GM21825 (cell line): ENCODE measurements around the gene ZDHHC1.

Source experiments
- ATAC-seq: cut with Tn5 transposase; IDR thresholded peaks from one replicate; pipeline ENCODE4 v1.9.1; 2021; ENCODE audit warnings: mild to moderate bottlenecking, moderate library complexity; ENCODE audit not compliant: unreplicated experiment

ZDHHC1 gene, protein sequence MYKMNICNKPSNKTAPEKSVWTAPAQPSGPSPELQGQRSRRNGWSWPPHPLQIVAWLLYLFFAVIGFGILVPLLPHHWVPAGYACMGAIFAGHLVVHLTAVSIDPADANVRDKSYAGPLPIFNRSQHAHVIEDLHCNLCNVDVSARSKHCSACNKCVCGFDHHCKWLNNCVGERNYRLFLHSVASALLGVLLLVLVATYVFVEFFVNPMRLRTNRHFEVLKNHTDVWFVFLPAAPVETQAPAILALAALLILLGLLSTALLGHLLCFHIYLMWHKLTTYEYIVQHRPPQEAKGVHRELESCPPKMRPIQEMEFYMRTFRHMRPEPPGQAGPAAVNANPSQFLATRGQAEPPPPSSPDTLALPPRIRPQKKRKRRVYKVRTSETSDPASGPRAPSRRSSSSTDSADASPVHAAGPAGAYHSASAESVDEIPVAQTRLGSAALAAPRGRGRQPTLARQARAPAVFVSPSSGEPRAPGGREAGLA

DNA sequence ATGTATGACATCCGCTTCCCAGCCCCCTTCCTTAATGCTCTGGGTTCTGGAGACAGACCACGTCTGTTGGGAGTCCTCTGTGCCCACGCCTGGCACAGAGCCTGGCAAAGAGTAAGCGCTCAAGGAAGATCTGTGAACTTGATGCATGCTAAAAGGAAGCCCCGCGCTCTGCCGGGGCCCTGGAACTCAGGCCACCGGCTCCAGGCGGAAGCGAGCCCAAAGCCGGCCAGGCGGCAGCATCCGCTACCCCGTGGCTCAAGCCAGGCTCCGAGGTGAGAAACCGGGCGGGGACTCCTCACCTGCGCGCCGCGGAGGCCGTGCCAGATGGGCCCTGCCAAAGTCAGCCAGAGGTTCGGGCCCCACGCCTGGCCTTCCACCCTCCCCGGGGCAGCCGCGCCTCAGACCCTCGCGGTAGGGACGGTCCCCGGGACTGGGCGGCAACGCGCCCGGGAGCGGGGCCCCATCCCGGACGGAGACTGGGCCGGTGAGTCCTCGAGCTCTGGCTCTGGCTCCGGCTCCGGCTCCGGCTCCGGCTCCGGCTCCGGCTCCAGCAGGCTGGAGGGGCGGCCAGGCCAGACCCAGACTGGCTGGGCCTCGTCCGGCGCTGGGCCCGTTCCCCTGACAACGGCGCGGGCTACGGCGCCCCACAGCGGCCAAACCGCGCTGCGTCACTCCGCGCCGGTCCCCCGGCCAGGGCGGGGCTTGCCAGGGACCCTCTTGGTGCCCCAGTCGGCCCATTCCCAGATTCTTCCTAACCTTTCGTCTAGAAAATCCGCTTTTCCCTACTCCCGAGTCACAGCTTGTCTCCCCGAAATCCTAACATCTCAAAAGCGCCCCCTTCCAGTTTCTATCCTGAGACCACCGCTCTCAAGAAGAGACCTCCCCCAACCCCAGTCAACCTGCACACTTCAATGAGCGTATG lies at the start of gene ZDHHC1:
ZDHHC1 (minus strand) TSS at position 606 of the 922 bp plus-strand sequence. CDS start 8,702 bp downstream, outside the sequence.
- no peak for ATAC-seq

DNA sequence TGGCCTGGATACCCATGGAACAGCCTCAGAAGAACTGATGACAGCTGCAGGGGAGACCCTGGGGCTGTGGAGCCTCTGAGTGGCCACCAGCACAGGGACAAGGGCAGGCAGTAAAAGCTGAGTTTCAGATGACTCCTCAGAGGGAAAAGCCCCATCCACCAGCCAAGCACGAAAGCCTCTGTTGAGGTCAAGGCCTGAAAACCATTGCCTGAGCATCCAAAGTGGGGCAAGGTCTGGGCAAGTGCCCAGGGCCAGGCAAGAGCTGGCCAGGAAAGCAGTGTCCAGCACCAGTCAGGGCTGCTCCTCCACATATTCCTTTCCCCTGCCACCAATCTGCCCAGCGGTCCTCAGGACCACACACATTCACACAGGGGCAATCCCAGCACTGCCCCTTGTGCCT lies 48.3 kb upstream of the ZDHHC1 start:
- ATAC-seq = no peak

DNA sequence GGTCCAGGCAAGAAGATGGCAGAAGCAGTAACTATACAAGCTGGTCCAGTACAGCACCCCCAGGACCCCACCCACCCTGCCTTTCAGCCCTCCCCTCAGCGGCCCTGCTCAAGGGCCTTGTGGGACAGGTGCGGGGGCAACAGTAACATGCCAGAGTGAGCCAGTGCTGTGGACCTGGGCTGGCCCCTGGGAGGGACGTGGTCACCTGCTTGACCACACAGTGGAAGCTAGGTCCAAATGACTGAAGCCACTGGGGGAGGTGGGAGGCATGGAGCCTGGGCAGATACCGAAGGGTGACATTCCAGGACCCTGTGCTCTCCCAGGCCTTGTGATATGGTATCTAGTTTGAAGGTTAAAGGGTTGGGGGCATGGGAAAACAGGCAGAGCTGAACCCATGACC lies 47.4 kb upstream of the ZDHHC1 start:
- ATAC-seq = no peak

DNA sequence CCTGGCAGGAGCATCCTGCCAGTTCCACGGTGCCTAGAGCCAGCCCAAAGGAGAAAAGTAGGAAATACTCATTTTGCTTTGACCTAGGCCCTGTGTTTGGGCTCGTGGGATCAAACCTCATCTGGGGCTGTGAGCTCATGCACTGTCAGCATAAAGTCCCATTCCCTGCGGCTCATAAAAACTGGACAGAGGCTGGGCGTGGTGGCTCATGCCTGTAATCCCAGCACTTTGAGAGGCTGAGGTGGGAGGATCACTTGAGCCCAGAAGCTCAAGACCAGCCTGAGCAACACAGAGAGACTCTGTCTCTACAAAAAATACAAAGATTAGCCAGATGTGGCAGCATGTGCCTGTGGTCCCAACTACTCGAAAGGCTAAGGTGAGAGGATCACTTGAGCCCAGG lies 46.8 kb upstream of the ZDHHC1 start:
- ATAC-seq = no peak

DNA sequence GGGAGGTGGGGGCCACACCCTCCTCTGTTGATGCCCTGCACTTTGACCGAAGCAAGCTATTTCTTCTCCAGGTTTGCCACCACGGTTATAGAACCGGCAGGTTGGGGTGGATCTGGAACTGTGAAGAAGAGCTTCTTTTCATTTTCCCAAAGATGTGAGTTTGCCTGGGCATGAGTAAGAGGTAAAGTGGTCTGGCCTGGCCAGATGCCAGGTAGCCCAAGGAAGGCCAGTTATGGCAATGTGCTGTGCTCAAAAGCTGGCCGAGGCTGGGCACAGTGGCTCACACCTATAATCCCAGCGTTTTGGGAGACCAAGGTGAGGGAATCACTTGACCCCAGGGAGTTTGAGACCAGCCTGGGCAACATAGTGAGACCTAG lies 46.0 kb upstream of the ZDHHC1 start:
- ATAC-seq = no peak

DNA sequence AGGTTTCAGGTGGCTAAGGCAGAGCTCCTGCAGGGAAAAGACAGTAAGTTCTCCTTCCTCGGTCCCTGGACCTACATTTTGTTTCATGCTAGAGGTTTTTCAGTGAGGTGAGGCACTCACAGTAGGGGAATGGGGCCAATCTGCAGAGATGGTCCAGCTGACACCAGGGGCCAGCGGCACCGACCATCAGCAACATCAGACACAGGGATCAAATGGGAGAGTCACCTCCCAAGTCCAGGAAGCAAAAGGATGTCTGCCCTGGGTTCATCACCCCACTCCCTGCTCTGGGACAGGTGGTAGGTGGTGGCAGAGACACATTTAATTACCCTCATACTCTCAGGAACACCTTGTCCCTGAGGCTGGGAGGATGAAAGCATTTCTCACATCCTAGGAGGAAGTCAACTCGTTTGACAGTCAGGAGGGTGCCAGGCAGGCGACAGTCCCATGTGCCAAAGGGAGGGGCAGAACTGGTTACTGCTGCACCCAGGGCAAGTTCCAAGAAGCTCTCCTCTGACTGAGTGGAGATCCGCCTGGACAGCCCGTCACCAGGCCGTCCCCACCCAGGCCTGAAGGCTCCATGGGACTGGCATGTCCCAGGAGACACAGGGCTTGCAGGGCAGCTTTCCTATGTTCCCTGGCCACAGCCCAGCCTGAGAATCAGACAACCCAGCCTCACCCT lies 45.5 kb upstream of the ZDHHC1 start:
- no peak for ATAC-seq

DNA sequence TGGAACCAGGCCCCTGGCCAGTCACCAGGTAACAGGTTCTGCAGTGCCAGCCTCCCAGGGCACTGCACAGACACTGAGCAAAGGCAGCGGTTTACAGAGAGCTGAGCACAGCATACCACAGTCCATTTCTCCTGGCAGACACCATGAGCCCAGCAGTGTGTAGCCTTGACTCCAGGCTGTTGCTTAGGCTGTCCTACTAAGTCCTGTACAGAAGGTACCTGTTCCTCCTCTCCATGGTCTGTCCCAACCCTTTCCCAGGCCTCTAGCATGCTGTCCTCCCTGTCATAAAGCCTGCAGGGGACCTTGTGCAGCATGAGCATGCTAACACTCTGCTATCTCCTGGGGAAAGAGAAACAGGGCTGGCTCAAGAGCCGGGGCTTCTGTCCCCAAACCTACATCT lies 44.7 kb upstream of the ZDHHC1 start:
- ATAC-seq = no peak

DNA sequence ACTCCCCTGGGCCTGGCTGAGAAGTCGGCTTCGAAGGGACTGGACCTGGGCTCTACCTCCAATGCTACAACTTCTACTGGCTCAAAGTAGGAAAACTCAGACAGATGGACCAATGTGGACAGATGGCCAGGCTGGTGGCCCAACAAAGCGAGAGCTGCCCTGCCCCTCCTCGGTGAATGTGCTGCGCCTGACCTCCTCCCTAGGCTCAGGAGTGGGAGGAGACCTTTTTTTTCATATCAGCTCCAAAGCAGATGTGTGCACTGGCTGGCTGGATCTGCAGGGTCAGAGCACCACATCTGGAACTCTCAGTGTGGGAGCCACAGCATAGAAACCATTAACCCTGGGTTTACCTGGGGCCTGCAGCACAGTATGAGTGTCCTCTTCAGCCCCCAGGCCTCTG lies 43.9 kb upstream of the ZDHHC1 start:
- no peak for ATAC-seq

DNA sequence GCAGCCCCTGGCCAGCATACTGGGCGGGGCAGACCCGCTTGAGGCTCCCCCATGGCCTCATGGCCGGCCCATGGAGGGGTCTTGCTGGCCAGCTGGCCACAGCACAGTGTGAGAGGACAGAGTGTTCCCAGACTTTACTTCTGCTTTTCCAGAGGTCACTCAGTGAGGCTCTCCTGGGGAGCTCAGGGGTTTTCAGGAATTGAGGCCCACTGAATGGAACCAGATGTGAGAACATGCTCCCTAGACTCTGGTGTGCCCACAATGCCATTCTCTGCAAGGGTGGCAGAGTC lies 43.5 kb upstream of the ZDHHC1 start:
- ATAC-seq = no peak

DNA sequence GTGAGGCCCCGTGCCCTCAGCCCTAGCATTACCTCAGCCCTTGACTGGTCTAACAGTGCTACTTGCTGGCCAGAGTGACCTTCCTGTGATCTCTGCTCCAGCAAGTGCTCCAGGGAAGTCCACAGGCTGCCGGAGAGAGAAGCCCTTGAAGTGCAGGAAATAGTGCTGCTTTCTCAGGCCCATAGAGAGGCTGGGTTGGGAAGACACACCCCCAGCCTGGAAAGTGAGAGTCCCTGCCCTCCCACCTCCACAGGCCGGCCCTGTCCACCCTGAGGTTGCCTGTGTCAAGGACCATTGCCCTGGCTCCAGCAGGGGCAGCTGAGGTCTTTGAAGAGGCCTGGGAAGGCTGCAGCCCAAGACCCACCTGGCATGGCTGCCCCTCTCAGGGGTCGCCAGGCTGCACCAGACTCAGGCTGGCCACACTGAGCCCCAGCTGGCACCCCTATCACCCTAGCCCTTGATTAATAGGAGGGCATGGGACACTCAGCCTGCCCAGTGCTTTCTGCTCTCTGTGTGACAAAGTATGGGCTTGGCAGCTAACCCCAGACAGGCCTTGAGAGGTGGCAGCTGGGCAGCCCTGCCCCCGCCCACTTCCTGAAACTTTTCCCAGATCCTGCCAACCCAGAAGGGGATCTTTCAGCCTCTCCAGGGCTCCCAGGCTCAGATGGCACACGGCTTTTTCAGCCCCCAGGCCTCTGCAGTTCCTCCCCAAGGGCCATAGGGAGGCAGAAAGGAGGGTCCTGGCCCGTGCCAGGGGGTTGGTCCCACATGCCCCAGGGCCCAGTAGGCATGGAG lies 43.0 kb upstream of the ZDHHC1 start:
- ATAC-seq = no peak

DNA sequence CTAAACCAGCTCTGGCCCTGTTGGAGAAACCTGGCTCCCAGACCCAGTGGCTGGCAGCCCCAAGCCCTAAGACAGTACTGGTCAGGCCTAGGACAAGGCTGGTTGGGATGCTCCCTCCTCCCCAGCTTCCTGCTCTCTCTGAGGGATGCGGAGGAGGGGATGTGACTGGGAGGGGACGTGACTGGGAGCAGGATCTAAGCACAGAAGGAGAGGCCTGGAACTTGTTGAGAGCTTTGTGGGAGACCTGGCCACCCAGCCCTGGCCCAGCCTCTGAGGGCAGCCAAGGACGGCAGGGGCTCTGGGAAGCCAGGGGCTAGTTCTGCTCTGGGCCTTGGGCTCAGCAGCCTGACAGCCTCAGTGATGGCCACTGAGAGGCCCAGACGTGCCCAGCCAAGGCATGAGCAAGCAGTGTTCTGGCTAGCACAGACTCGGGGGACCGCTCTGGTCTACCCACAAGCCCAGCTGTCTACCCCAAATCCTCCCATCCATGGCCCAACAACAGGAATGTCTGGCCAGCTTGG lies 41.9 kb upstream of the ZDHHC1 start:
- ATAC-seq = no peak

DNA sequence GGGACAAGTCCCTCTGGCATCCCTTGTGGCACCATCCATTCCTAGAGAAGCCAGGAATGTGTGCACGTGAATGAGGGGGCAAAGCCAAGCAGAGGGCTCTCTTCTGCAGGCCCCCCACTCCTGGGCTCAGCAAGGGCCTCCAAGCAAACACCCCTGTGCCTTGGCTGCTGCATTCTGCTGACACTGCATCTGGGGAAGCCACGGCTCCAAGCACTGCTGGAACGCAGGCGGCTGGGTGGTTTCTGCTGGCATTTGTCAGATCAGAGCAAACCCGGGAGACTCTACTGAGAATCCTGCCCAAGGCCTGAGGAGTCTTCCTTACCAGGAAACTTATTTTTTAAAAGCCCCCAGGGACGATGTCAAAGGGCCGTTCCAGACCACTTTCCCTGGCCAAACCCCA lies 41.3 kb upstream of the ZDHHC1 start:
- no peak for ATAC-seq

DNA sequence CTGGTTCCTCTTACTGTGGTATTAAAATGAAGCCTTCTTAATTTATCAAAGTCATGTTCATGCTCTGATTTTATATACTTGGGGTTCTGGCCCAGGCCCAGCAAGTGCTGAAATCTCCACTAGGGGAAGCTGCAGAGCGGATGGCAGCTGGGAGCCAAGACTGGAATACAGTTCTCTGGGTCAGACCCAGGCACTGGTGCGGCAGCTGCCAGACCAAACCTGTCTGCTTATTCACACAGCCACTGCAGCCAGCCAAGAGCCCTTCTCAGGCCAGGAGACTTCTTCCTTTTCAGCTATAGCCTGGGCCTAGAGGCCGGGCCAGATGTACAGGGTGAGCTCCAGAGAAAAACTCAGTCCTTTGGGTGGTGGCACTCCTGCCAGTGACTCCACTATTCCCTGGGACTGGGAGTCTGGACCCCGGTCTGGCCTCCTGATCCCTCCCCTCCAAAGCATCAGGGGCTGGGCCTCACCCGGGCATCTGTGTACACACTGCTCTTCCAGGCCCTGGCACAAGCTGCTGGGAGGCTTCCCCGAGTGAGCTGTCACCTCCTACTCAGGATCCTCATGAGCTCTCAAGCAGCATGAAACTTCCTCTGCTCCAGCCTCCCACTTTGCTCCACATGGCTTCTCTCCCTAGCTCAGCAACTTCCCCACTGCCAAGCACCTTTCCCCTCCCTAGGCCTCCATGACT lies 40.3 kb upstream of the ZDHHC1 start:
- ATAC-seq = no peak

DNA sequence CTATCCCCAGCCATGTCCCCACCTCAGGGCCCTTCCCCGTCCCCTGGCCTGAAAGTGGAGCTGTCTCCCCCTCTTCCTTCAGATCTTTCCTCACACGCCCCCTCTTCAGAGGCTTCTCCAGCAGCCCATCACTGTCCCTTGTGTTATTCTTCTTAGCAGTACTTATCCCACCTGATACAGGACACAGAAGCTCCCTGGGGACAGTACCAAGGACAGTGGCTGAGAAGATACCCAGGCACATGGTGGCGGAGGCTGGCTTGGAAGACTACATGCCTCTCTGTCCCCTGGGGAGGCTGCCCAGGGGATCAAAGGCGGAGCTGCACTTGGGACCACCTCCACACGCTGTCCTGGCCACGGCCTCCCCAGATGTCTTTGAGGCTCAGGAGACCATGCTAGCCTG lies 38.6 kb upstream of the ZDHHC1 start:
- no peak for ATAC-seq

DNA sequence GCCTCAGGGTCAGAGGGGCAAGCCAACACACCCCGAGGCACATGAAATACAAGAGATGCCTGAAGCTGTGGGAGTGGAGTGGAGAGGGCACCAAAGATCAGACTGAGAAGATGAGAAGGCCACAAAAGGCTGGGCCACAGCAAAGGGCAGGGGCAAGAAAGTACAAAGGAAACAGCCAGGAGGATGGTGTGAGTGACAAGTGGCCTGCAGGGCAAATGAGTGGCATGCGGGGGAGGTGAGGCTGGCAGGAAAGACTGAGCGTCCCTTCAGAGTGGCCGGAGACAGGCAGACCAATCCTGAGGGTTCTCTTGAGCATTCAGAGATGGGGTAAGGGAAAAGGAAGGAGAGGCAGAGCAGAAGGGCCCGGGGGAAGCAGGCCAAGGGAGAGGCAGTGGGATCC lies 37.8 kb upstream of the ZDHHC1 start:
- no peak for ATAC-seq

DNA sequence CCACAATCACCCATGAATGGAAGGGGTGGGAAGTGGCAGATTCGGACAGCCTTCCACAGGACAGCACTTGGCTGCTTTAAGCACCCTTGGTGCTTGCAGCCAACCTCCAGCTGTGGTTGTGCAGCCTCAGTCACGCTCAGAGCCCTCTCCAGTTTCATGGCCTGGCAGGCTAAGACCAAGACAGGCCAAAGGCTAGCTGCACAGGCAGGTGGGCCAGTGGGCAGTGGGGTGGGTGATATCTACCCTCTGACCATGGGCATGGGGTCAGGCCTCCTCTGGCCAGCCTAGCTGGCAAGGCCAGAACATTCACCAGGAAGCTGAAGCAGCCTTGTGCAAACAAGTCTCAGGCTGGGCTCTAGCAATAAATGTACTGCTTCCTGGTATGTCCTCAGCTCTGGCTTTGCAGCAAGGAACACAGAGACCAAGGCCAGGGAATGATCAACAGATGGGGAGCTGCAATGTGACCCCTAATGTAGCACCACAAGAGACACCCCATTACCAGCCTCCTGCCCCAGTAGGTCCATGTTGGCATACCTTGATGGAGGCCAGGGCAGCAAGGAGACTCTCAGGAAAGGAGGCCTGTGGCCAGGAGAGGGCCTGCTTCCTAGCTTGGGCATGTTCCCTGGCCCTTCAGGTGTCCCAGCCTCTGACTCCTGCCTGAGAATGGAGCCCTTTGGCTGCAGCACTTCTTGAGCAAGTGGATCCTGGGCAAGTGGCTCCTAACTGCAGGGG lies 35.6 kb upstream of the ZDHHC1 start:
- no peak for ATAC-seq

DNA sequence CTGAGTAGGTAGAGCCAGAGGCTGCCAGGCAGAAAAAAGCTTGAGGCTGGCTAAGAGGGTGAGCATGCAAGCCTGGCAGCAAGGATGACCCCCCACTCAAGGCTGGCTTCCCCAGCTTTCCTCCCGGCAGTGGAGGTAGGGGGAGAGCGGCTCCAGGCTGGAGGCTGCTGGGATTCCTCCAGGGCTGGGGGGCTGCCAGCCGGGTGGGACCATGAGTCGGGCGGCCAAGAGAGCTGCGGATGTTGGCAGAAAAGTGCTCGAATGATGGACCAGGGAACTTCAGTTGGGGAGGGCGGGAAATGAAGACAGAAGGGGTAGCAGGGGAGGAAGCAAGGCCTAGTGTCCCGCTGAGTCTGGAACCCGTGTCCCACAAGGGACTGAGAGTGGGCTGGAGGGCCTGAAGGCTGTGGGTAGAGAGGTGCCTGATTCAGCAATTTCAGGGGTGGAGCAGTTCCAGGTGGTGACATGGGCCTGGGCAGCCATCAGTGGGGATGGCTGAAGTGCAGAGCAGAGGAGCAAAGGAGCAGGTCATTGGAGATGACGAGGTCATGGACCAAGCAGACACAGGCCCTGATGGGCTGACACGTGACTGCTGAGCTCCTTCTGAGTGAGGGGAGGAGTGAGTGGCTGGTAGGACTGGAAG lies 34.9 kb upstream of the ZDHHC1 start:
- no peak for ATAC-seq

DNA sequence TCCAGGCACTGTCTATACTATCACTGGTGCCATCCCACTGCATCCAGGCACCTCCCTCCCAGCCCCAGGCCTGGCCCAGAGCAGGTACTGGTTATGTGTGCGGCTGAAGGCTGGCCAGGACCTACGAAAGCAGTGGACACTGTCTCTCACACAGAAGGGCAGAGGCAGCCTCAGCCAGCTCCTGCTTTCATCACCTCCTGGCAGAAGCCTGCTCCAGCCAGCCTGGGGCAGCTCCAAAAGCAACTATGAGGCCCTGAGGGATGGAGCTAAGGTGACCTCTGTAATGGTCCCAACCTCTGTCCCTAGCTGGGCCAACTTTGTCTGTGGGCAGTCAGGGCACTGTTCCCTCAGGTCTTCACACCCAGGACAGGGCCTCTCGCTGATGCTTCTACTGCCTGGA lies 33.5 kb upstream of the ZDHHC1 start:
- no peak for ATAC-seq

DNA sequence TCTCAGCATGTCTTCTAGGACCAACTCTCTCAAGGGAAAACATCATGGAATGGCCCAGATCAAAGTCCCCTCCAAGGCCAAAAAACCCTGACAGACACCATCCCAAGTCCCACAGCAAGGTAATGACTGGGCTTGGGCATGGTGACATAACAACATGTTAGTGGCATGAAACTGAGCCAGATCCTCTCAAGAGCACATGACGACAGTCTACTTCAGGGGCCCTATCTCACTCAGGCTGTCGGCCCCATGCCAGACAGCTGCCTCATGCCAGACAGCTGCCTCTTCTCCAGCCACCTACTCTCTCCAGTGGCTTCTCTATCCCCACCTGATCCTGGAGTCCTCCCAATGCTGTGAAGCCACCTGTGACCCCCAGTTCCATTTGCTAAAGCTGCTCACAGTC lies 33.1 kb upstream of the ZDHHC1 start:
- ATAC-seq = no peak
